Hepatocyte (in vitro differentiated cells): ENCODE measurements around the gene ELOA. TPM values are rescaled to one million over a fixed set of nuclear protein-coding genes. Genes with fewer than 3 reads are reported as not detected.
A peak's percentile ranks its signal among the peaks of the same experiment; 100 is the strongest.
"Not testable (repeated sequence)": the region's sequence is repeated elsewhere in the genome, so short reads cannot be mapped to it uniquely, and the experiment has no call there.

Experiments used
- DNase-seq: peaks from one replicate; pipeline ENCODE4 v3.0.0-alpha.2; 2016; ENCODE audit warnings: low spot score
- H2AFZ ChIP-seq: fragments of 200-600 bp; sonication (generic); 2 replicates; pipeline ENCODE4 v1.6.0; 2016; ENCODE audit warnings: antibody characterized with exemption, mild to moderate bottlenecking
- H3K27ac ChIP-seq: fragments of 200-600 bp; sonication (generic); 2 replicates; pipeline ENCODE4 v1.5.1; 2016; ENCODE audit warnings: mild to moderate bottlenecking
- H3K27me3 ChIP-seq: fragments of 200-600 bp; sonication (generic); 2 replicates; pipeline ENCODE4 v1.6.1; 2016
- H3K36me3 ChIP-seq: fragments of 200-600 bp; sonication (generic); replicated peaks from 2 replicates; pipeline ENCODE4 v1.5.1; 2016; ENCODE audit warnings: low read depth; ENCODE audit not compliant: insufficient read depth
- H3K4me1 ChIP-seq: fragments of 200-600 bp; sonication (generic); 2 replicates; pipeline ENCODE4 v1.5.1; 2016; ENCODE audit warnings: mild to moderate bottlenecking, moderate library complexity; ENCODE audit not compliant: insufficient read depth
- H3K4me2 ChIP-seq: fragments of 200-600 bp; sonication (generic); 2 replicates; pipeline ENCODE4 v1.6.0; 2016
- H3K4me3 ChIP-seq: fragments of 200-600 bp; sonication (generic); 2 replicates; pipeline ENCODE4 v1.5.1; 2016; ENCODE audit warnings: mild to moderate bottlenecking
- H3K79me2 ChIP-seq: fragments of 200-600 bp; sonication (generic); 2 replicates; pipeline ENCODE4 v1.6.0; 2017; ENCODE audit warnings: mild to moderate bottlenecking
- H3K9me2 ChIP-seq: fragments of 200-600 bp; sonication (generic); replicated peaks from 2 replicates; pipeline ENCODE4 v1.6.0; 2017; ENCODE audit warnings: mild to moderate bottlenecking; ENCODE audit not compliant: insufficient read depth
- H3K9me3 ChIP-seq: fragments of 200-600 bp; sonication (generic); 2 replicates; pipeline ENCODE4 v1.5.1; 2016; ENCODE audit warnings: low read depth, mild to moderate bottlenecking
- H4K20me1 ChIP-seq: fragments of 200-600 bp; sonication (generic); 2 replicates; pipeline ENCODE4 v1.6.0; 2016; ENCODE audit warnings: mild to moderate bottlenecking; ENCODE audit not compliant: insufficient read depth, poor library complexity, severe bottlenecking
- EZH2 ChIP-seq: fragments of 200-600 bp; sonication (generic); IDR thresholded peaks from 2 replicates; pipeline ENCODE4 v1.6.1; 2016; ENCODE audit warnings: antibody characterized with exemption, mild to moderate bottlenecking, borderline replicate concordance
- EZH2phosphoT487 ChIP-seq: fragments of 200-600 bp; sonication (generic); IDR thresholded peaks from one replicate; pipeline ENCODE4 v1.6.1; 2018; ENCODE audit warnings: antibody characterized with exemption, mild to moderate bottlenecking, low read depth, moderate library complexity; ENCODE audit not compliant: unreplicated experiment, severe bottlenecking
- WGBS: methylation state at CpG from one replicate; pipeline ENCODE4 v1.1.6; 2016; ENCODE audit warnings: low lambda C conversion rate; ENCODE audit errors: missing lambda C conversion rate; 5-methylcytosine and 5-hydroxymethylcytosine counted together
- polyA plus RNA-seq: library from polyadenylated mRNA; unstranded; fragments of >200 nt; fragmentation: Nextera tagmentation; extraction: Ambion mirVana; gene quantifications from 2 replicates; pipeline ENCODE4 v1.2.1, GENCODE V29; 2016
- total RNA-seq: library from RNA; depleted of rRNA; stranded (reverse); fragments of >200 nt; gene quantifications from 2 replicates; pipeline ENCODE4 v1.2.3, GENCODE V29; 2014
- TF ChIP-seq, protein P1 (sequence below): fragments of 200-600 bp; sonication (generic); IDR thresholded peaks from 2 replicates; pipeline ENCODE4 v1.5.1; 2016; ENCODE audit warnings: antibody characterized with exemption, mild to moderate bottlenecking; ENCODE audit not compliant: poor library complexity

ELOA gene
- total and polyA plus RNA-seq, 2 experiments from 2014 or later, result 25.6 to 26.0 TPM

DNA sequence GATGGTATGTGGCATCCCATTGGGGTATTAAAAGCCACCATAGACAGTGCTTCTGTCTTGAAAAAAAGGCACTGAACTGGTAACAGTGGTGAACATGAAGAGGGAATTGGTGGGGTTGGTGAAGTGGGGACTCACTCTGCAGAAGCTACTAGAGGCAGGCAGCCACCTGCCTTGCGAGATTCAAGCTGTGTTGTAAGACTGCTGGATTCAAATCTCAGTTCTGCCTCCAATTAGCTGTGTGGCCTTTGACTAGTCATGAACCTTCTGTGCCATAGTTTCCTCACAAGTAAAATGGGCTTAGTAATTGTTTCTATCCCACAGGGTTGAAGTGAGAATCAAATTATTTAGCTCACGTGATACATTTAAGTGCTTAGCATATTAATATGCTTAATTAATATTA lies 16.6 kb upstream of the ELOA start:
- no peak overlapping the region for H3K4me3 ChIP-seq
- H3K4me2 ChIP-seq, result peak overlapping the region; percentile 59
- peak overlapping the region; percentile 75 for H3K27ac ChIP-seq
- H3K9me3 ChIP-seq, result no peaks in the 10 kb centered on the region
- H2AFZ ChIP-seq, result no peak overlapping the region
- H3K79me2 ChIP-seq, result peaks cover 44% of the 10 kb centered on the region
- no peaks in the 10 kb centered on the region for H3K36me3 ChIP-seq
- peaks cover 16% of the 10 kb centered on the region for H3K4me1 ChIP-seq
- WGBS, result 100% methylated on average over 2 of the region's 2 CpGs
- no peak for TF ChIP-seq EZH2phosphoT487
- no peak for TF ChIP-seq EZH2
- TF ChIP-seq, protein P1, sequence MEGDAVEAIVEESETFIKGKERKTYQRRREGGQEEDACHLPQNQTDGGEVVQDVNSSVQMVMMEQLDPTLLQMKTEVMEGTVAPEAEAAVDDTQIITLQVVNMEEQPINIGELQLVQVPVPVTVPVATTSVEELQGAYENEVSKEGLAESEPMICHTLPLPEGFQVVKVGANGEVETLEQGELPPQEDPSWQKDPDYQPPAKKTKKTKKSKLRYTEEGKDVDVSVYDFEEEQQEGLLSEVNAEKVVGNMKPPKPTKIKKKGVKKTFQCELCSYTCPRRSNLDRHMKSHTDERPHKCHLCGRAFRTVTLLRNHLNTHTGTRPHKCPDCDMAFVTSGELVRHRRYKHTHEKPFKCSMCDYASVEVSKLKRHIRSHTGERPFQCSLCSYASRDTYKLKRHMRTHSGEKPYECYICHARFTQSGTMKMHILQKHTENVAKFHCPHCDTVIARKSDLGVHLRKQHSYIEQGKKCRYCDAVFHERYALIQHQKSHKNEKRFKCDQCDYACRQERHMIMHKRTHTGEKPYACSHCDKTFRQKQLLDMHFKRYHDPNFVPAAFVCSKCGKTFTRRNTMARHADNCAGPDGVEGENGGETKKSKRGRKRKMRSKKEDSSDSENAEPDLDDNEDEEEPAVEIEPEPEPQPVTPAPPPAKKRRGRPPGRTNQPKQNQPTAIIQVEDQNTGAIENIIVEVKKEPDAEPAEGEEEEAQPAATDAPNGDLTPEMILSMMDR, result no peak
- no peak for DNase-seq
- no peaks in the 10 kb centered on the region for H3K27me3 ChIP-seq
- H4K20me1 ChIP-seq, result no peaks in the 10 kb centered on the region
- no peaks in the 10 kb centered on the region for H3K9me2 ChIP-seq

GRCh38 chr1:23727362-23727811 lies 15.9 kb upstream of the ELOA start:
- peak; percentile 72 for DNase-seq
- no peaks in the 10 kb centered on the region for H4K20me1 ChIP-seq
- no peaks in the 10 kb centered on the region for H3K36me3 ChIP-seq
- 43% methylated on average over 9 of the region's 9 CpGs for WGBS
- peaks cover 16% of the 10 kb centered on the region for H3K4me1 ChIP-seq
- H3K27me3 ChIP-seq, result no peaks in the 10 kb centered on the region
- H3K9me2 ChIP-seq, result no peaks in the 10 kb centered on the region
- TF ChIP-seq EZH2, result no peak
- TF ChIP-seq, protein P1, result no peak
- no peak for TF ChIP-seq EZH2phosphoT487
- H3K4me3 ChIP-seq, result no peak overlapping the region
- H3K27ac ChIP-seq, result peak overlapping the region; percentile 75
- peak overlapping the region; percentile 59 for H3K4me2 ChIP-seq
- no peak overlapping the region for H2AFZ ChIP-seq
- peaks cover 42% of the 10 kb centered on the region for H3K79me2 ChIP-seq
- no peaks in the 10 kb centered on the region for H3K9me3 ChIP-seq

- no peaks in the 10 kb centered on the region for H4K20me1 ChIP-seq
- H3K4me2 ChIP-seq, result no peak overlapping the region
Observed at GRCh38 chr1:23732363-23733224, 10.7 kb upstream of the ELOA start.

DNA sequence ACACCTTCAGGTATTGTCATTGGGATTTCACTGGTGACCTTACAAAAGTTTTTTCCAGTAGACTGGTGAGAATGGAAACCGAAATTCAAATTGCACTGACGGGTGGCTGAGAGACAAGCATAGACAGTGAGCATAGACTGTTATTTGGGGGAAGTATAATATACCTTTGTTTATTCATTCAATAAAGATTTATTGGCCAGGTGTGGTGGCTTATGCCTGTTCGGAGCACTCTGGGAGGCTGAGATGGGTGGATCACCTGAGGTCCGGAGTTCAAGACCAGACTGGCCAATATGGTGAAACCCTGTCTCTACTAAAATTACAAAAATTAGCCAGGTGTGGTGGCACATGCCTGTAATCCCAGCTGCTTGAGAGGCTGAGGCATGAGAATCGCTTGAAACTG lies 10.0 kb upstream of the ELOA start:
- H3K27me3 ChIP-seq, H3K4me1 ChIP-seq, H3K4me2 ChIP-seq, DNase-seq, H3K9me3 ChIP-seq, H3K9me2 ChIP-seq, H3K4me3 ChIP-seq, H3K27ac ChIP-seq, H4K20me1 ChIP-seq, H2AFZ ChIP-seq, H3K36me3 ChIP-seq: not testable (repeated sequence)
- 91% methylated on average over 5 of the region's 5 CpGs for WGBS
- peaks cover 50% of the 10 kb centered on the region for H3K79me2 ChIP-seq

More at GRCh38 chr1:23732363-23733224, 10.7 kb upstream of the ELOA start:
- Histone ChIP-seq H3K4me1 (peaks cover 8% of the 10 kb centered on the region), H3K4me3 (no peak overlapping the region), H3K9me3 (no peaks in the 10 kb centered on the region), H3K9me2 (no peaks in the 10 kb centered on the region), H3K79me2 (peaks cover 51% of the 10 kb centered on the region), H2AFZ (no peak overlapping the region), H3K36me3 (no peaks in the 10 kb centered on the region), H3K27ac (no peak overlapping the region), H3K27me3 (no peaks in the 10 kb centered on the region)
- WGBS, result 96% methylated on average over 10 of the region's 10 CpGs
- TF ChIP-seq EZH2phosphoT487, result no peak
- TF ChIP-seq, protein P1, result no peak
- no peak for TF ChIP-seq EZH2
- no peak for DNase-seq
